ENCODE results near the gene DMRTA2. TPM values are rescaled to one million over a fixed set of nuclear protein-coding genes. Genes with fewer than 3 reads are reported as not detected.

DMRTA2 gene
- total and polyA plus RNA-seq, 9 of the 15 experiments (the other 6 are each of a cell fraction or from before 2014, with no cell fraction given) = not detected

GRCh38 chr1:50452700-50453099, 29.5 kb upstream of the DMRTA2 start:
- FAIRE-seq (no peak), ATAC-seq (no peak), DNase-seq (ENCODE audit: extremely low read depth in 1 of 4, low spot score in 3 of 4) (no peak)
- ChIA-PET POLR2A (no interaction called here), CTCF (ENCODE audit: low intra/inter-chr PET ratio) (no interaction called here)
- in situ Hi-C loops (cut with MboI) = no loop called here
- H3K36me3 ChIP-seq (ENCODE audit: control insufficient read depth, insufficient read depth, low read length) = peaks cover 37% of the 10 kb centered on the region
- no peaks in the 10 kb centered on the region for H3K9me3 ChIP-seq (replicated peaks; ENCODE audit: control insufficient read depth, insufficient read depth, low read depth, low read length)
- H4K20me1 ChIP-seq (replicated peaks; ENCODE audit: control insufficient read depth, insufficient read depth, low read length) = no peaks in the 10 kb centered on the region
- H3K4me3 ChIP-seq = no peak overlapping the region
- no peak overlapping the region for H3K9ac ChIP-seq (ENCODE audit: insufficient read depth in 1 of 2, low read depth in 2 of 2, low read length in 2 of 2)
- no peak overlapping the region for H2AFZ ChIP-seq (ENCODE audit: low read depth, low read length)
- intact Hi-C loops (cut with micrococcal nuclease) = no loop called here
- no peaks in the 10 kb centered on the region for H3K4me1 ChIP-seq (replicated peaks in 1 of 2; ENCODE audit: control insufficient read depth in 2 of 2, insufficient read depth in 2 of 2, low read length in 2 of 2)
- no peaks in the 10 kb centered on the region for H3K79me2 ChIP-seq (ENCODE audit: control insufficient read depth, insufficient read depth, low read length)
- 53% methylated on average over 1 of the region's 1 CpG for WGBS (ENCODE audit: insufficient coverage, low coverage, missing lambda C conversion rate)
- no peaks in the 10 kb centered on the region for H3K27me3 ChIP-seq (ENCODE audit: control insufficient read depth in 2 of 2, insufficient read depth in 2 of 2, low read length in 2 of 2)
- H3K4me2 ChIP-seq (ENCODE audit: insufficient read depth, low read length) = no peak overlapping the region
- H3K27ac ChIP-seq (ENCODE audit: extremely low read depth, low read depth, low read length) = no peak overlapping the region
- no peaks in the 10 kb centered on the region for H3K9me1 ChIP-seq (ENCODE audit: control insufficient read depth, insufficient read depth, low read length)
- no TSS peak for BruUV-seq (replicated peaks)
- TF ChIP-seq ZNF609 (CRISPR knock-in tag; IDR thresholded peaks at IDR 0.05; ENCODE audit: borderline replicate concordance) (no peak), HMGXB4 (CRISPR knock-in tag; IDR thresholded peaks at IDR 0.05) (no peak), MEF2D (tag; conservative IDR thresholded peaks at IDR 0.05; ENCODE audit: low read depth) (no peak)
- TF ChIP-seq, protein P1, sequence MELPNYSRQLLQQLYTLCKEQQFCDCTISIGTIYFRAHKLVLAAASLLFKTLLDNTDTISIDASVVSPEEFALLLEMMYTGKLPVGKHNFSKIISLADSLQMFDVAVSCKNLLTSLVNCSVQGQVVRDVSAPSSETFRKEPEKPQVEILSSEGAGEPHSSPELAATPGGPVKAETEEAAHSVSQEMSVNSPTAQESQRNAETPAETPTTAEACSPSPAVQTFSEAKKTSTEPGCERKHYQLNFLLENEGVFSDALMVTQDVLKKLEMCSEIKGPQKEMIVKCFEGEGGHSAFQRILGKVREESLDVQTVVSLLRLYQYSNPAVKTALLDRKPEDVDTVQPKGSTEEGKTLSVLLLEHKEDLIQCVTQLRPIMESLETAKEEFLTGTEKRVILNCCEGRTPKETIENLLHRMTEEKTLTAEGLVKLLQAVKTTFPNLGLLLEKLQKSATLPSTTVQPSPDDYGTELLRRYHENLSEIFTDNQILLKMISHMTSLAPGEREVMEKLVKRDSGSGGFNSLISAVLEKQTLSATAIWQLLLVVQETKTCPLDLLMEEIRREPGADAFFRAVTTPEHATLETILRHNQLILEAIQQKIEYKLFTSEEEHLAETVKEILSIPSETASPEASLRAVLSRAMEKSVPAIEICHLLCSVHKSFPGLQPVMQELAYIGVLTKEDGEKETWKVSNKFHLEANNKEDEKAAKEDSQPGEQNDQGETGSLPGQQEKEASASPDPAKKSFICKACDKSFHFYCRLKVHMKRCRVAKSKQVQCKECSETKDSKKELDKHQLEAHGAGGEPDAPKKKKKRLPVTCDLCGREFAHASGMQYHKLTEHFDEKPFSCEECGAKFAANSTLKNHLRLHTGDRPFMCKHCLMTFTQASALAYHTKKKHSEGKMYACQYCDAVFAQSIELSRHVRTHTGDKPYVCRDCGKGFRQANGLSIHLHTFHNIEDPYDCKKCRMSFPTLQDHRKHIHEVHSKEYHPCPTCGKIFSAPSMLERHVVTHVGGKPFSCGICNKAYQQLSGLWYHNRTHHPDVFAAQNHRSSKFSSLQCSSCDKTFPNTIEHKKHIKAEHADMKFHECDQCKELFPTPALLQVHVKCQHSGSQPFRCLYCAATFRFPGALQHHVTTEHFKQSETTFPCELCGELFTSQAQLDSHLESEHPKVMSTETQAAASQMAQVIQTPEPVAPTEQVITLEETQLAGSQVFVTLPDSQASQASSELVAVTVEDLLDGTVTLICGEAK (IDR thresholded peaks at IDR 0.05) = no peak
- TF ChIP-seq, protein P1 (CRISPR knock-in tag; IDR thresholded peaks at IDR 0.05) = no peak
